ENCODE data around the gene SCD5. TPM values are rescaled to one million over a fixed set of nuclear protein-coding genes. Genes with fewer than 3 reads are reported as not detected.

SCD5 gene
- total RNA-seq, 6 donors from 2014 or later, result 17.8 to 40.3 (median 25.3) TPM

GRCh38 chr4:82721819-82722423, 76.7 kb downstream of the SCD5 start:
- TF ChIP-seq POLR2A (IDR thresholded peaks at IDR 0.05) (no peak), CTCF (IDR thresholded peaks at IDR 0.05) (peak in 1 of 6 experiments; percentile 11)
- WGBS, 2 donors, result 26 to 27% methylated on average over 2 of the region's 2 CpGs
- Histone ChIP-seq H3K4me3 (no peak overlapping the region), H3K27ac (no peak overlapping the region), H3K4me1 (peaks cover 0 to 12% (median 4%) of the 10 kb centered on the region in 4 donors), H3K9me3 (no peaks in the 10 kb centered on the region), H3K36me3 (no peaks in the 10 kb centered on the region), H3K27me3 (no peaks in the 10 kb centered on the region)
- DNase-seq, result no peak
- peak in 1 of 2 donors; percentile 46 for ATAC-seq (ENCODE audit: low FRiP score in 2 of 2)

DNA sequence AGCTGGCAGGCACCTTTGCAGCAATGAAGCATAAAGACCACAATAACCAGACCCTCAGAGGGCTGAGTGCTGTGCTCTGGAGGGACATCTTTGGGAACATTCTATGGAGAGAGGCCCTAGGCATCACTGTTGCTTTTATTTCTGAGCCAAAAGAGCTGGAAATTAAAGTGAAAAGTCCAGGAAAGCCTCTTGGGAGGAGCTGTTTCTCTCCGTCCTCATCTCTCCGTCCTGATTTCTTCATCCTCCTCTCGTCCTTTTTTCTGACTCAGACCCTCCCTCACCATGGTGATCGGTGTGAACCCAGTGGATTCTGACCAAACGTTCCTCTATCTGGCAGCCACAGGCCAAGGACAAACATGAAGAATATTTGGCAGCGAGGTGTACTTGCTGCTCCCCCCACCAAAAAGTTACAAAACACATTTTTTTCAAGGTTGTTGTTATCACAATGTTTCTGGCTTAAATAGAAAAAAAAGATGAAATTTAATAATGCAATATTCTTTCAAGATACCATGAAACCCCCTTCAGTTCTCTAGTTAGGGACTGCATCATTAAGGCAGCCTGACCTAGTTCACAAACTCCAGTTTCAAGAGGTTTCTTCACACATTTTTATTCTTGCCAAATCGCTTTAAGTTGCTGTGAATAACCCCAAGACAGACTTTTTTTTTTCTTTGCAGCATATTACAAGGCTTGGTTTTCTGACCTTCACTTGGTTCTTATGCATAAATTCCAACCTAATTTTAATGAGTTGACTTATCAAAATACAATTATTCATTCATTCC, 80.2 kb downstream of the SCD5 start:
- ATAC-seq (ENCODE audit: low FRiP score in 2 of 2) (peak in 1 of 2 donors; percentile 84), DNase-seq (no peak)
- H3K27ac ChIP-seq, result no peak overlapping the region

DNA sequence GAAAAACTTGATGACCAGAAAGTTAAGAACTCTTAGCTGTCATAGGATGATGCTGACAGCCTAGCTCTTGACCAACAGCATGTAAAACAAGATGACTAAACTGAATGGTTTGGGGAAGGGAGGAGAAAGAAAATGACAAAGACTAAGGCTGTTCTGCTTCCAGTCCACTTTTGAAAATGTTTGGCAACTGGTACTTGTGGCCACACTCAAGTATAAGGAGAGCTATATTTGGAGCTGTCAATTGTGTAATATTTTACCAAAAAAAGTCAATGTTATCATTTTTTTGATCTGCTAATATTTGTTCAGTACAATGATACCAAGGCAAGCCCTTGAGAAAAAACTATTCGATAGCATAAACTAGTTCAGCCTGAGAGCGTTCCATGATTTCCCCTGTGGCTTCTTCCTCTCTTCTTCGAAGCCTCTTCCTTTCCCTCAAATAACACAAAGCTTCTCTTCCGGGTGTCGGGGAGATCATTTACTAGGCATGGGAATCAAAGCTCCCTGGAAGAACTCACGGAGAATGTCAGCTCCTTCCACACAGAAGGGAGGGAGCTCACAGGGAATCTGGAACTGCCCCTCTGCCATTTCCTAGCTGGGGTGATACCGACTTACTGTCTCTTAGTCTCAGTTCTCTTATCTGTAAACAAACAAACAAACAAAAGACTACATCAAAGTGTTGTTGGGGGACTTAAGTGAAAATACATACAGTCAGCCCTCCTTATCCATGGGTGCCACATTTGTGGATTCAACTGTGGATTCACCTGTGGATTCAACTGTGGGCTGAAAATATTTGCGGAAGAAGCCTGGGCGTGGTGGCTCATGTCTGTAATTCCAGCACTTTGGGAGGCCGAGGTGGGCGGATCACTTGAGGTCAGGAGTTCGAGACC, 82.6 kb downstream of the SCD5 start:
- no peaks in the 10 kb centered on the region for H3K27me3 ChIP-seq
- ATAC-seq (ENCODE audit: low FRiP score in 2 of 2), result peak; percentile 38 to 76
- H3K27ac ChIP-seq, result peak overlapping the region in 2 of 4 donors; percentile 1 to 28
- no peaks in the 10 kb centered on the region for H3K9me3 ChIP-seq
- peaks cover 4 to 20% (median 11%) of the 10 kb centered on the region in 4 donors for H3K4me1 ChIP-seq
- 54 to 55% methylated on average over 12 of the region's 12 CpGs for WGBS, 2 donors
- DNase-seq, result no peak
- no peak overlapping the region for H3K4me3 ChIP-seq
- TF ChIP-seq EP300 (IDR thresholded peaks at IDR 0.05) (peak in 1 of 4 donors; percentile 31), POLR2AphosphoS5 (IDR thresholded peaks at IDR 0.05) (peak in 1 of 2 donors; percentile 38), POLR2A (IDR thresholded peaks at IDR 0.05) (no peak)
- no peaks in the 10 kb centered on the region for H3K36me3 ChIP-seq

More for the DNA sequence above, 80.2 kb downstream of the SCD5 start:
- Histone ChIP-seq H3K9me3 (no peaks in the 10 kb centered on the region), H3K36me3 (no peaks in the 10 kb centered on the region), H3K27me3 (no peaks in the 10 kb centered on the region), H3K4me3 (no peak overlapping the region), H3K4me1 (peaks cover 4 to 20% (median 15%) of the 10 kb centered on the region in 4 donors)
- WGBS, 2 donors, result 45 to 60% methylated on average over 7 of the region's 7 CpGs
- no peak for TF ChIP-seq POLR2AphosphoS5 (IDR thresholded peaks at IDR 0.05)
- no peak for TF ChIP-seq EP300 (IDR thresholded peaks at IDR 0.05)
- no peak for TF ChIP-seq CTCF (IDR thresholded peaks at IDR 0.05)
- TF ChIP-seq POLR2A (IDR thresholded peaks at IDR 0.05), result no peak

GRCh38 chr4:82713856-82714255, 84.7 kb downstream of the SCD5 start:
- 92 to 100% methylated on average over 3 of the region's 3 CpGs for WGBS, 2 donors
- DNase-seq, result no peak

More at GRCh38 chr4:82713856-82714255, 84.7 kb downstream of the SCD5 start:
- peaks cover 4 to 19% (median 10%) of the 10 kb centered on the region in 4 donors for H3K4me1 ChIP-seq
- H3K9me3 ChIP-seq, result no peaks in the 10 kb centered on the region
- H3K36me3 ChIP-seq, result no peaks in the 10 kb centered on the region
- H3K27me3 ChIP-seq, result no peaks in the 10 kb centered on the region
- ATAC-seq (ENCODE audit: low FRiP score in 2 of 2), result no peak
- H3K4me3 ChIP-seq, result no peak overlapping the region
- TF ChIP-seq POLR2A (IDR thresholded peaks at IDR 0.05), result no peak
- no peak for TF ChIP-seq POLR2AphosphoS5 (IDR thresholded peaks at IDR 0.05)
- no peak for TF ChIP-seq EP300 (IDR thresholded peaks at IDR 0.05)
- TF ChIP-seq CTCF (IDR thresholded peaks at IDR 0.05), result no peak
- H3K27ac ChIP-seq, result no peak overlapping the region

Measured in upper lobe of left lung (tissue), 6 donors.